GM18861 (cell line): ENCODE results near the gene SEMA3C.
"Not testable (repeated sequence)": the region's sequence is repeated elsewhere in the genome, so short reads cannot be mapped to it uniquely, and the experiment has no call there.

Experiments
- ATAC-seq: cut with Tn5 transposase; IDR thresholded peaks from one replicate; pipeline ENCODE4 v1.9.1; 2021; ENCODE audit not compliant: unreplicated experiment

SEMA3C gene

DNA sequence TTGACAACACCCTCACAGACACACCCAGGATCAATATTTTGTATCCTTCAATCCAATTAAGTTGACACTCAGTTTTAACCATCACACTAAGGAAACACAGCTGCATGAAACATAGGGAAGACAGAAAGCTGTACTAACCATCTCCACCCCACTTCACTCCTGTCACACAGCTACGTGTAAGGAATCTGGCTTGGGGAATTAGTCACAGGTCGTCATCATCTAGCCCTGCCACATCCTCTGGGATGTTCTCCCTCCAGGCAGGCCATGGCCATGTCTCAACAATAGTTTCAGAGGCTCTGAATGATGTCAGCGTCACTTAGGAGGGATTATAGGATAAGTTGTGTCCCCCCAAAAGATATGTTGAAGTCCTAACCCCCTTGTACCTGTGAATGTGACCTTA is 10.8 kb upstream of the SEMA3C start:
- no peak for ATAC-seq

DNA sequence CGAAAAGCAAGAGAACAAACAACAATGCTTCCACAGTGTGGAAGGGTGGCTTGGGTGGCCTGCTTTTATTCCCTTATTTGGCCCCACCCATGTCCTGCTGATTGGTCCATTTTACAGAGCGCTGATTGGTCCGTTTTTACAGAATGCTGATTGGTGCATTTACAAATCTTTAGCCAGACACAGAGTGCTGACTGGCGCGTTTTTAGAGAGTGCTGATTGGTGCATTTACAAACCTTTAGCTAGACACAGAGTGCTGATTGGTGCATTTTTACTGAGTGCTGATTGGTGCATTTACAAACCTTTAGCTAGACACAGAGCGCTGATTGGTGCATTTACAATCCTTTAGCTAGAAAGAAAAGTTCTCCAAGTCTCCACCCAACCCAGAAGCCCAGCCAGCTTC is 8.1 kb upstream of the SEMA3C start:
- ATAC-seq = not testable (repeated sequence)

DNA sequence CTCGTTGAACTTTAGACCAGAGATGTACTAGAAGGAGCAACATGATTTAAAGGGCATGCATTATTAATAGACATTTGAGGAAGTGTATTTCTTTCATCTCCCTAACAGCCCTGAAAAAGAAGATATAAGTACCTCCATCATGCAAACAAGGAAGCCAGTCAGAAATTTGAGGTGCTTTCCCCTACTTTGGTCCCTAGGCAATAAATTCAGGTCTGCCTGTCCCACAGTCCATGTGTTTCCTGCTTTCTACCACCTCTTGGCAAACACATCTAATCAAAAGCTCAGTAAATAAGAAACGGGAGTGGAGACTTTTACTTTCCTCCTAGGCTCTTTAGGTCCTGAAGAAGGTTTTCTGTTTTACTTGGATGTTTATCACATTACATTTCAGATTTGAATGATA is 5.2 kb upstream of the SEMA3C start:
- ATAC-seq = no peak

DNA sequence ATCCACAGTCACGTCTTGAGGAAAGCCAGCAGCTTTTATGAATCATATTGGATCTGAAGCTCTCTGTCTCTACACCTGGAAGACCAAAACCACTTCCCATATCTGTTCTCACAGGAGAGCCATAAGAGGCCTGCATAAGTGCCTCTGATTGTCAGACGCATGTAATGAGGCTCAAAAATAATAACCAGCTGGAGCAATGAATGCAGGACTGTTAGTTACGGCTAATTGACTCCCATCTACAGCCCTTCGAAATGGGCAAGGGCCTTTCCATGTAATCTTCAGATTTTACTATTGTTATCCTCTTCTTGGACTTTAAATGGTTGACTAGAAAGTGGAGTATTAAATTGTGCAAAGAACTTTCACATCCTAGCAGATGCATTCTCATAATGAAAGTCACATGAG is 4.4 kb upstream of the SEMA3C start:
- no peak for ATAC-seq

DNA sequence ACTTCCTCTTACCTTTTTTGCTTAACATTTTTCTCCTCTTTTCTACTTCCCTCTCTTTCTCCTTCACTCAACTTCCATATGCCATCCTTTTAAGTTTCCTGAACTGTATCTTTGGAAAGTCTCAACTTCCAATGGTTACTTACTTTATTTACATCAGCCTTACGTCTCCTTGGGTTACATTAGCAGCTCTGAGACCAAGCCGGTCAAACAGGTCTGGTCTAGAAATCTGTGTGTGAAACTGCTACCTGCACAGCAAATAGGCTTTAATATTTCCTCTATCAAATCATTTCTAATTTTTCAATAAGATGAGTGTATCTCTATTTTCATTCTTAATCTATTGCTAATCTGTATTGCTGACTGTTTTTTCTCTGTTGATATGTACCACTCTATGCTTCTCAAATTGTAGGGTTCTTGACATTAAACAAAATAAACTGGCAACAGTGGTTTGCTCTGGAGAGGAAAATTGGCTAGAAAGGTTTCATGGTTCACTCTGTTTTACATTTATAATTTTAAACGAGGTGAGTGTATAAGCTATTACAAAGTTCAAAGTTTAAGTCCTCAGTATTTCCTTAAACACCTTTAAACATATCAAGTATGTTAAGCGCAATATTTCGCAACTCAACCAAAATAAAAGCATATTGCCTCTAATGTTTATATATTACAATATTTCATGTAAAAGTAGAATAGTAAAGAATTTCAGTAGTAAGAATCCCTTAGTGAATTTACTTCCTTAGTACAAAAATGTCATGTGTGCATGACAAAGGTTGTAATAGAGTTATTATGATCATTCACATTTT is 3.6 kb upstream of the SEMA3C start:
- ATAC-seq = no peak

DNA sequence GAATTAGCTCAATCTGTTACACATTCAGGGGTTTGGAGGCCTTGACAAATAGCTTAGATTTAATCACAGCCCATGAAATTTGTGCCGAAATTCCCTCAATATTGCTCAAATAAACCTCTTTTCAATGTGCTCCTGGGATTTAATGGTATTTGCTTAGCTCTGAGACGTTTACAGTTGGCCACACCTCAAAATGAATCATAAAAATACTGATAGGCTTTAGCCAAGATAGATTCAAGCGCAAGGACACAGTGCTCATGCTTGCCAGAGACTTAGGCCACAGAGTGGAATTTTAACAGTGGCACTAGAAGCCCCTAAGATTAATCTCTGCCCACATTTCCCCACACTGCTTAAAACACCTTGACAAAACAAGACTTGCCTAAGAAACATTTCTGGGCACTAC is 2.3 kb upstream of the SEMA3C start:
- ATAC-seq = no peak

DNA sequence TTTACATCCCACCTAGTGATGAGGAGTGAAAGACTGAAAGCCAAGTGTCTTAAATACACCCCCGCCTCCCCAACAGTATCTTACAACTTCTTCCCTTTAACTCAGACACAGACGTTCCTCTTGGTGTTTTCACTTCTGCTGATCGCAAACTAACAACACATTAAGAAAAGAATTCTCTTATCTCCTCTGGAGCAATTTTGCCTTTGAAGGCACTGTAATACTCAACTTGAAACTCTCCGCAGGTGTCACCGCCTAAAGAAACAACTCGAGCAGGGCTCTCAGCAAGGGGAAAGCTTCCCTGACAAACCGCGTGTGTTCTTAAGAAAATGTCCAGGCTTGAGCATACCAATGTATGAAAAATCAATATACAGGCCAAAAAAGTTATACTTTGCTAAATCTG is 452 bp downstream of the SEMA3C start:
- ATAC-seq = no peak

DNA sequence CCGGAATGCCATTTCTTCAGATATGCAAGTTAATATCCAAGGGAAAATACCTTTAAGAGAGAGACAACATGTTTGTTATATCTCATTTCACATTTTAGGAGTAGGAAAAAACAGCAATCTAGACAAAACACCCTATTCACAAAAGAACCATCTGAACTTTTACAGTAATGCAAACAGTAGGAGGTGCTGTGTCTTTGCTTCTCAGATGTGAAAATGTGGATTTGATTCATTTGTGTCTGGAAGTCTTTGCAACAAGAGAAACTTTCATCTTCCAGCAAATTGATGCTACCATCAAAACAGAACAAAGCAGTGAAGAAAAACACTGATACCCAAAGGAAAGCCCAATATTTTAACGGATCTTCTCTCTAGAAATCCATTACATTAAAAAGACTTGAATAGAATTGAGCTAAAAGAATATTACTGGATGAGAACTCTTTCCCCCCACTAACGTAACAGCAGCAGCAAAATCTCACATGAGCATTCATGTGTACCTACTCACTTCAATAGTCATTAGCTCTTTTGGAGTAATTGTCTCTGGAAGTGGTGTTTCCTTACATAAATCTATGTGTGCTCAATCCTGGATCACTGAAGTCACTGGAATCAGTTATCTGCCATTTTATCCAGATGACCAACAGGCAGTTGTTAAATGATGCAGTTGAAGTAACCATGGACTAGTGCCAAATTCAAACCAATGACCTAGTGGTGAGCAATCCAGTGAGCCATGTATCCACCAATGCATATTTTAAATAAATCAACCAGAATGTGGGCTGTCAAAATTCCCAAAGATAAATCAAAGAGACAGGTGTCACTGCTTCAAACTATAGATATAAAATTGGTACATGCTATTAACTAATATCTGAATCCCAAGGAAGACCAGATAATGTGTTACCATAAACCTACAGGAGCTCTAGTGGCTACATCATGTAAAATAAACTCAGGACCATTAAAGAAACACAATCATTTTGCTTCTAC is 1.8 kb downstream of the SEMA3C start:
- no peak for ATAC-seq

DNA sequence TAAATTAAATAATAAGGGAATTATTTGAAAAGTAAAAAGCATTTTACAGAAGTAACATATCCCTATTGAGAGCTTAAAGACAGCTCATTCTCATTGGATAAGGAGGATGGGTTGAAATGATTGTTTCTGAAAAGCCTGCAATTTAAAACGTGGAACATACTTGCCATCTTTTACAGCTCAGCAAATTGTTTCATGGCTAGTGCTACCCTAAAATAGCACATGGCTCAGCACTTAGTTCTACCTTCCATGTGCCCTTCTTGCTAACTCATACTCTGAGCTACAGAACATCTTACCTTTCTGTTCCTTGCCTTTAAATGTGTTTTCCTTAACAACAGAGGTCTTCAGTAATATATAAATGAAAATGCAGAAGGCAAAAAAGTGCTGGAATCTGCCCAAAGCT is 8.6 kb downstream of the SEMA3C start:
- ATAC-seq = no peak

DNA sequence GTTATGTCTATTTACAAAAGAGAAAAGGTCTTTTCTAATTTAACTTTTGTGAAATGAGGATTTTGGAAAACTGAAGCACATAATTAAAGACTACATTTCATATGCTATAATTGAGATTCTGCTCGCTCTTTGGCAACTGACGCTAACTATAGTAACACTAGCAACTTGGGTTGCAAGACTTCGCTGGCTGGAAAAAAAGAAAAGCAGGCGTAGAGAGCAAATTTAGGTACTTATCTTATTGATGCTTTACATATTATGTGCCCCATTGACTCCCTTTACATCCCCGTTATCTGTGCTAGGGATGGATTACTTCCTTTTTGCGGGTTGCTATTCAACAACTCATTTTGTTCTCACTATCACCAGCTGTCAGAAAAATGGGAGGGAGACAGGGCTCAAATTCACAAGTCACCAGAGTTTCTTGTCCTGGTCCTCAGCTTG is 10.5 kb downstream of the SEMA3C start:
- ATAC-seq = no peak

DNA sequence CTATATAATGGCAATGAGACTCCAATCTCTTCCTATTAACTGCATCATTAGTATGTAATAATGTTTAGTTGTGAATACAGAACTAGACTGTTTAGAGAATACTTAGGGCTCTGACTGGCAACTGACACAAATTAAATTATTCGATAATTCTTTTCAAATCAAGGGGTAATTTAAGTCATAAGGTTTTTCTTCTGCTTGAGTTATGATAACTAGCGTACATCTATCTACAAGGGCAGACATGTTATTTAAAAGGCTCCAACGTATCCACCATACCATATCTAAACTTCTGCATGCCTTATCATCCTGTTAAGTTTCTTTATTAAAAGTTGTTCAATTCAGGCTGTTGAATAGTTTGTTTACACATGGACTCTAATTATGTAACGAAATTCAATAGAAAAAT is 11.2 kb downstream of the SEMA3C start:
- no peak for ATAC-seq

DNA sequence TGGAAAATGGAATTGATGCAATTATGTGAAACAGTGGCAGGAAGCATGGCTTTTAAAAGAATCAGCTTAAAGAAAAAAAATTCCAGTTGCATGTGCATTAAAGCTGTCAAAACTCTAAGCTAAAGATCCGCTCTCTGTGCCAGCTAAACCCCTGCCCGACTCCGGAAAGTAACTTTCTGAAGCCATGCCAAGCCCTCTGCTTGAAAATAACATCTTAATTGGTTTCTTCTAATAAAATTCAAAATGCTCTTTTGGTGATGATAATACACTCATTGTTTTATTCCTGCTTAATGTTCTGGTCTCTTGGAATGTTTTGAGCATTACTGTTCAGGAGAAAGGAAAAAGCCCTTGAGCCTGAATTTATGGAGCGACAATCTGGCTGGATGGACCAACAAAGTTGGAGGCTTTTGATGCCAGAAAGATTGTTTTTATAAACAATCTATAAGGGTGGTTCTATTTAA is 11.7 kb downstream of the SEMA3C start:
- no peak for ATAC-seq

DNA sequence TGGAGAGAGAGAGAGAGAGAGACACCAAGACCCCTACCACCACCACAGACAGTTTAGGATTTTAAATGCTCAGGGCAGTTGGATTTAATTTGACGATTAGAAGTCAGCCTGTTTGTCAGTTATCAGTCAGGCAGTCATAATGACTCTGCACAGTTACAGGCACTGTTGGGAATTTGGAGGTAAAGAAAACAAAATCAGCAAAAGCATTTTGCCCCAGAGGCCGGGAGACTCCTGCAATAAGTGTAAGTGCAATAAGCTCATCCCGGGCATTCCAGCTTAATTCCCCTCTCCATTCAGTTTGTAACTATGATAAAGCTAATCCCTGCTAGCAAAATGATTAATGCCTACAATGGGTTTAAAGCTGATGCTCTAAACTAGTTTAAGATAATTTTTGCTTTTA is 13.5 kb downstream of the SEMA3C start:
- ATAC-seq = no peak

DNA sequence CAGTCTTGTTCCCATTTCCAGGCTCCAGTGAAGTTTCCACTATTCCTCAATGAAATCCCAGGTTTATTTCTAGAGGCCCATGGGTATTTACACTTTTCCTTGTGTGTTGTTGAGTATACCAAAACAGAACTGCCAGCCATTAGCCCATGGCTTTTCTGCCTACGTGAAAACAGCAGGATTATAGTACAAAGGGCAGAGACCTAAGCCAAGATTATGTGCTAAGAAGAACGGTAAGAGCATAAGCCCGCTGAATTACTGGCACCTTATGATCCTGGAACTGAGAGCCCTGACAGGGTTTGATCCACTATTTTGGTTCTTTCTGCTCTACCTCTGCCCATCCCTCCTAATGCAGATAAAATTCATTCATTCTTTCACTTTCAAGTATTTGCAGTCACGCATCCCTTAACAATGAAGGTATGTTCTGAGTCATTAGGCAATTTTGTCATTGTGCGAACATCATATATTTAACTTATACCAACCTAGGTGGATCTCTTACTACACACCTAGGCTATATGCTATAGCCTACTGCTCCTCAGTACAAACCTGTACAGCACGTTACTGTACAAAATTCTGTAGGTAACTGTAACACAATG is 16.0 kb downstream of the SEMA3C start:
- ATAC-seq = no peak

DNA sequence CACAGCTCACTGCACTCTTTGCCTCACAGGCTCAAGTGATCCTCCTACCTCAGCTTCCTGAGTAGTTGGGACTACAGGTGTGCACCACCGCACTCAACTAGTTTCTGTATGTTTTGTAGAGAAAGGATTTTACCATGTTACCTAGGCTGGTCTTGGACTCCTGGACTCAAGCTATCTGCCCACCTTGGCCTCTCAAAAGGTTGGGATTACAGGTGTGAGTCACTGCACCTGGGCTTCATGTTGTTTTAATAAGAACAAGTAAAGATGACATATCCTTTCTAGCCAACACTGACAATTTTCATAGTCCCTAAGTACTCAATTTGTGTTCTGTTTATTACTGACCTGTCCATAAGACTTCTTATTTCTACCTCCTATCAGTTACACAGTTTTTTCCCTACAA is 16.8 kb downstream of the SEMA3C start:
- ATAC-seq = no peak

DNA sequence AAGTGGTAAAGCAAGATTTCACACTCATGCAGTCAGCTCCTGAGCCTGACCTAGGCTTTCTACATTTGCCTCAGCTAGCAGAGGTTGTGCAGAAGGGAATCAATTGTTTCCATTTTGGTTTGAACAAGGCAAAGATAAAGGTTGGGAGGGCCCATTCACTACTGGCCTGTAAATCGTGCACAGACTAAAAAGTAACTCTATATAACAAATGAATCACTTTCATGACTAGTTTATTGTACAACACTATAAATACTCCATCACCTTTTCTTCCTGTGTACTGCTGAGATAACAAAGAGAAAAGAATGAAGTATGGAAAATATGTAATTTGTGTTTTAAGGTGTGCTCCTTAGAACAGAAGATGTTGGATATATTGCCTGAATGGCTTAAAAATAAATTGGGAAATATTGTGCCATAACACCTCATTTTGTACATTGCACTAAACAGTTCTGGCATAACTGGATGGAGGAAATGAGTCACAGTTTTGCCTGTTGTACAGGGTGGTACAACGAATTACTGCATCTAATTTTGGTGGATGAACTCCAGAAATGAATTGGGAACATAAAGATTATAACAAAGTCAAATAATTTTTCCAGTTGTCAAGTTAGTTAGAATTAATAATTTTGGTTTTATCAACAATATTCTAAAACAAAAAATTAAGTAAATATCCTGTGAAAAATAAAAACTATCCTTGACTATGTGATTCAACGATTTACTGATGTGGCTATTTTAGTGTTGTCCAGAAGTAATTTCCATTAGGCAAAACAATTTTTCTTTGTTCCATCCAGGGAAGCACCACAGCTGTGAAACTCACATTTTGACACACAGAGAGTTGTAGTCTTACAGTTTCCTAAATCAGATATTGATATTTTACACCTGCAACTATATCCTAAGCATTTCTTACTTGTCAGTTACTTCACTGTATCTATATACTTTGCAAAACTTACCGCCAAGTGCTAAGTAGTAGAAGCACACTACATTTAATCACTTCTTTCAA is 18.0 kb downstream of the SEMA3C start:
- no peak for ATAC-seq

DNA sequence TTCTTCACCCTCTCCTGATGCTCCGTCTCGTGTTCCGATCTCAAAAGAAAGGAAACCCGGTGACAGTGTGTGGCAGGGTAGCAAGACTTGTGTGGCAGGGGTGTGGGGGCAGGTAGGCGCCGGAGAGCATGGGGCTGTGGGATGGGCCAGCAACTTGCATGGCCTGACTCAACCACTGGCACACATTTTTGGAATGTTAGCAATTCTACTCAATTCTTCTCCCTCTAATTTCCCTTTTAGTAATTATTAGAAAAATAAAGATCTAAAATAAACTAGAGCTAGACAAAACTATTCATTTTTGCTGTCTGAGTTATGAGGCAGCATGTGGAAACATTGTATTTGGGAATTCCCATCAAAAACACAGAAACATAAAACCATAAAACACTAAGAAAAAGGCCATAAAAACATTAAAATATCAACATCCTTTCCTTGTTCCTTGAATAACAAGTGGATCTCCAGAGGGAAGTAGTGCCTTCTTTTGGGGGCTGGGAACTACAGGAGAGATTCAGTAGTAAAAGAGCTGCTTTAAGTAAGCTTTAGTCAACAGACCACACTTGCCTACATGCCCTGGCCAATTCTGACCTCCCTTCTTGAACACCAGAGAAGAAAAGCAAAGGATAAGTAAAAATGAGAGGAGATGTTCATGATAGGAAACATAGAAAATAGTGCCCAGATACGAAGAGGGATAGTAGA is 21.8 kb downstream of the SEMA3C start:
- no peak for ATAC-seq

DNA sequence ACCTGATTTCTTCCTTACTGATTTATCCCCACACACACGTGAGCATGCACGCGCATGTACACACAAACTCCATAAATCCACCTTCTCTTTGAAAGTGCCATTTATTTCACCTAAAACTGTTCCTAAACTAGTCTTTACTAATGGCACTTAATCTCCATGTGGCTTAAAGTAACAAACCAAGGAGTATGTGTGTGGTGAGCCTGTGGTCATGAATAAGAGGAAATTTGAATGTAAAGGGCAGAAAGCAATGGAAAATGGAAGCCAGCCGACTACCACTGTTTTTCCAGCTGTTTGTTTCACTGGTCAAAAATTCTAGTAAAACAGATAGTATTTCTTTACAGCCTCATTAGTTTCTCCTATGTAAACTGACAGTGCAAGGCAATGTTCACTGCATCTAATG is 23.8 kb downstream of the SEMA3C start:
- no peak for ATAC-seq

DNA sequence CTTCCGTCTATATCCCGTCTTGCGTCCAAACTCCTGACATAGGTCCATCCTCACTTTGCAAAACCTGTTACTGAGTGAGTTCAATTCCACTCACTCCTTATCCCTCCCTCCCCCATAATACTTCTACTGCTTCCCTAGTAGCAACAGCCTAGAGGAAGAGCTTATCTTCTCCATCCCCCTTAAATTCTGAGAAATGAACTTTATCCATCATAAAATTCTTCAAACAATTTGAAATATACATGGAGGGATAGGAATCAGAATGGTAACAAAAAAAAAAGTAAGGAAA is 27.6 kb downstream of the SEMA3C start:
- ATAC-seq = no peak
